Parathyroid adenoma (tissue), 2 donors: ENCODE results near the gene CLIP2.

Source experiments
- H2AFZ ChIP-seq: fragments of 300-600 bp; sonication (generic); one replicate; pipeline ENCODE4 v1.7.0; 2017; ENCODE audit warnings: antibody characterized with exemption, mild to moderate bottlenecking
- H3K27ac ChIP-seq: fragments of 300-600 bp; sonication (generic); one replicate; pipeline ENCODE4 v1.7.0; 2017
- H3K27me3 ChIP-seq: fragments of 300-600 bp; sonication (generic); one replicate; pipeline ENCODE4 v1.7.0; 2017; ENCODE audit warnings: low read length; ENCODE audit not compliant: control insufficient read depth, insufficient read depth
- H3K36me3 ChIP-seq: fragments of 300-600 bp; sonication (generic); one replicate; pipeline ENCODE4 v1.7.0; 2017; ENCODE audit warnings: low read length; ENCODE audit not compliant: control insufficient read depth, insufficient read depth
- H3K4me1 ChIP-seq: fragments of 300-600 bp; sonication (generic); one replicate; pipeline ENCODE4 v1.7.0; 2017; ENCODE audit warnings: control low read depth
- H3K4me2 ChIP-seq: fragments of 300-600 bp; sonication (generic); one replicate; pipeline ENCODE4 v1.7.0; 2017; ENCODE audit warnings: low read length
- H3K4me3 ChIP-seq: fragments of 300-600 bp; sonication (generic); one replicate; pipeline ENCODE4 v1.7.0; 2017; ENCODE audit warnings: low read depth, low read length
- H3K79me2 ChIP-seq: fragments of 300-600 bp; sonication (generic); one replicate; pipeline ENCODE4 v1.7.0; 2017; ENCODE audit warnings: control low read depth
- H3K9ac ChIP-seq: fragments of 300-600 bp; sonication (generic); one replicate; pipeline ENCODE4 v1.7.0; 2017; ENCODE audit warnings: mild to moderate bottlenecking
- H3K9me3 ChIP-seq: fragments of 300-600 bp; sonication (generic); one replicate; pipeline ENCODE4 v1.7.0; 2017; ENCODE audit warnings: low read length; ENCODE audit not compliant: control insufficient read depth
- TF ChIP-seq, protein P1 (sequence below): fragments of 300-600 bp; sonication (generic); IDR thresholded peaks from one replicate; pipeline ENCODE4 v1.7.0; 2017; ENCODE audit warnings: antibody characterized with exemption, mild to moderate bottlenecking
- donor health status: primary hyperparathyroidism.

The CLIP2 gene

DNA sequence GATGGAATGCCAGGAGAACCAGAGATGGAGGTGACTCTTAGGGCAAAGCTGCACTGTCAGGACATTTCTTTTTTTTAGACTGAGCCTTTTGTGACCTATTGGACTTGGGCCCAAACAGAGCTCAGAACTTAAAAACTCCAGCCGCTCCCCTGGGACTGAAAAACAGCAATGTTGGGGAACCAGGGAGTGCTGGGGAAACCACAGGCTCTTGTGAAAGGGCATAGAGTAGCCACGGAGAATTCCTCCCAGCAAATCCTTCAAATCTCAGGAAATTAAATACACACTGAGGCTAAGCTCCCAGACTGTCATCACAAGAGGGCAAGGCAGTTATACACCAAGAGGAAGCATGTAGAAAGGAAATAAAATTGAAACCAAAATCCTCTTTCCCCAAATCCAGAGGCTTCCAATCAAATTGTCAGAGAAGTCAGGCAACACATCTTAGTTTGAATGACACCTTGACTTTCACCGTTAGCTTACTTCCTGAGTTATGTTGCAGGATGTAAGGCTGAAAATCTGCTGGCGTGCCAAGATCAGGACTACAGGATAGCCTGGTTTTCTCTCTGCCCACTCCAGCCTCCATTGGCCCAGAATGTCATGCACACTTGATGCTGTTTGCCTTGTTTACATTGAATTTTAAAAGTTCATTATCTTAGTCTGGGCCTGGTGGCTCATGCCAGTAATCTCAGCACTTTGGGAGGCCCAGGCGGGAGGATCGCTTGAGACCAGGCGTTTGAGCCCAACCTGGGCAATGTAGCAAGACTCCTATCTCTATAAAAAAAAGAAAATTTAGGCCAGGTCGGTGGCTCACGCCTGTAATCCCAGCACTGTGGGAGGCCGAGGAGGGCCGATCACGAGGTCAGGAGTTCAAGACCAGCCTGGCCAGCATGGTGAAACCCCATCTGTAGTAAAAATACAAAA lies 32.5 kb upstream of the CLIP2 start:
- no peak overlapping the region for H3K4me3 ChIP-seq
- no peak overlapping the region for H3K4me2 ChIP-seq
- no peaks in the 10 kb centered on the region for H3K9me3 ChIP-seq
- H3K27ac ChIP-seq = peak overlapping the region; percentile 89
- no peaks in the 10 kb centered on the region for H3K79me2 ChIP-seq
- H3K36me3 ChIP-seq = no peaks in the 10 kb centered on the region
- TF ChIP-seq, protein P1, sequence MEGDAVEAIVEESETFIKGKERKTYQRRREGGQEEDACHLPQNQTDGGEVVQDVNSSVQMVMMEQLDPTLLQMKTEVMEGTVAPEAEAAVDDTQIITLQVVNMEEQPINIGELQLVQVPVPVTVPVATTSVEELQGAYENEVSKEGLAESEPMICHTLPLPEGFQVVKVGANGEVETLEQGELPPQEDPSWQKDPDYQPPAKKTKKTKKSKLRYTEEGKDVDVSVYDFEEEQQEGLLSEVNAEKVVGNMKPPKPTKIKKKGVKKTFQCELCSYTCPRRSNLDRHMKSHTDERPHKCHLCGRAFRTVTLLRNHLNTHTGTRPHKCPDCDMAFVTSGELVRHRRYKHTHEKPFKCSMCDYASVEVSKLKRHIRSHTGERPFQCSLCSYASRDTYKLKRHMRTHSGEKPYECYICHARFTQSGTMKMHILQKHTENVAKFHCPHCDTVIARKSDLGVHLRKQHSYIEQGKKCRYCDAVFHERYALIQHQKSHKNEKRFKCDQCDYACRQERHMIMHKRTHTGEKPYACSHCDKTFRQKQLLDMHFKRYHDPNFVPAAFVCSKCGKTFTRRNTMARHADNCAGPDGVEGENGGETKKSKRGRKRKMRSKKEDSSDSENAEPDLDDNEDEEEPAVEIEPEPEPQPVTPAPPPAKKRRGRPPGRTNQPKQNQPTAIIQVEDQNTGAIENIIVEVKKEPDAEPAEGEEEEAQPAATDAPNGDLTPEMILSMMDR = no peak
- no peak overlapping the region for H3K9ac ChIP-seq
- no peaks in the 10 kb centered on the region for H3K27me3 ChIP-seq
- no peak overlapping the region for H2AFZ ChIP-seq
- H3K4me1 ChIP-seq = peaks cover 6% of the 10 kb centered on the region

DNA sequence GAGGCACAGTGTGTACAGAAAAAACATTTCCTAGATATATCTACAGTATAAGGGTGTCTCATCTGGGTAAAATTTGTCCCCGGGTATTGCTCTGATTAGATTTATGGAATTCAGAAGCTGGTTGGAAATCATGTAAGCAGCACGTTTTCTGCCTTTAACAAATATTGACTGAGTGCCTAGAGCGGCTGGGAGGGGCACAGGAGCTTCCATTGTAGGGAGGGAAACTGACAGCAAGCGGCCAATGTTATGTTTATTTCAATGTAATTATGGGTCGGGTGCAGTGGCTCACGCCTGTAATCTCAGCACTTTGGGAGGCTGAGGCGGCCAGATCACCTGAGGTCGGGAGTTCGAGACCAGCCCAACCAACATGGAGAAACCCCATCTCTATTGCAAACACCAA lies 30.6 kb upstream of the CLIP2 start:
- no peak overlapping the region for H2AFZ ChIP-seq
- H3K4me1 ChIP-seq = peaks cover 6% of the 10 kb centered on the region
- H3K27ac ChIP-seq = no peak overlapping the region
- TF ChIP-seq, protein P1 = no peak
- H3K9ac ChIP-seq = no peak overlapping the region
- no peak overlapping the region for H3K4me2 ChIP-seq
- no peaks in the 10 kb centered on the region for H3K36me3 ChIP-seq
- no peak overlapping the region for H3K4me3 ChIP-seq
- no peaks in the 10 kb centered on the region for H3K79me2 ChIP-seq
- H3K27me3 ChIP-seq = no peaks in the 10 kb centered on the region
- no peaks in the 10 kb centered on the region for H3K9me3 ChIP-seq

DNA sequence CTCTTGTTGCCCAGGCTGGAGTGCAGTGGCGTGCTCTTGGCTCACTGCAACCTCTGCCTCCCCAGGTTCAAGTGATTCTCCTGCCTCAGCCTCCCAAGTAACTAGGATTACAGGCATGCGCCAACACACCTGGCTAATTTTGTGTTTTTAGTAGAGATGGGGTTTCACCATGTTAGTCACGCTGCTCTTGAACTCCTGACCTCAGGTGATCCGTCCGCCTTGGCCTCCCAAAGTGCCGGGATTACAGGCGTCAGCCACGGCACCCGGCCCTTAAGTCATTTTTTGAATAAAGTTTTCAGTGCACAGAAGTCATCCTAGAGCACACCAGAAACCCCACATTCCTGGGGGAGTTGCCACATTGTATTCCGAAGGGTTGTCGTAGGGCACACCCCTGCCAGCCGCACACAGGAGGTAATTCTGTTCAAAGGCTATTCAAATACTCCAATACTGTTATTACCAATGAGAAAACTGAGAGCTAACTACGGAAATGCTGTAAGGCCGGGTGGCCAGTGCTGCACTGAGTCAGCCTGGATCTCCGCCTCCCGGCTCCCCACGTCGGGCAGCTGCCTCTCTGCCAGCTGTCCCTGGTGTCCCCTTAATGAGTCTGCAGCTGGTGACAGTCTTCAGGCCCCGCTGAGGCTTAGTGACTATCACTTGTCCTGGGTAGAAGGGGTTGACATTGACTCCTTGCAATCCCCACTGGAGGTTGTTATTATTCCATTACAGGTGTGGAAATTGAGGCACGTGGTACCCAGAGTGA lies 26.4 kb upstream of the CLIP2 start:
- H3K4me3 ChIP-seq = no peak overlapping the region
- H3K27ac ChIP-seq = no peak overlapping the region
- H3K9ac ChIP-seq = no peak overlapping the region
- H3K4me2 ChIP-seq = no peak overlapping the region
- no peaks in the 10 kb centered on the region for H3K79me2 ChIP-seq
- no peaks in the 10 kb centered on the region for H3K4me1 ChIP-seq
- H3K27me3 ChIP-seq = no peaks in the 10 kb centered on the region
- TF ChIP-seq, protein P1 = no peak
- H3K36me3 ChIP-seq = no peaks in the 10 kb centered on the region
- H2AFZ ChIP-seq = no peak overlapping the region
- H3K9me3 ChIP-seq = no peaks in the 10 kb centered on the region

DNA sequence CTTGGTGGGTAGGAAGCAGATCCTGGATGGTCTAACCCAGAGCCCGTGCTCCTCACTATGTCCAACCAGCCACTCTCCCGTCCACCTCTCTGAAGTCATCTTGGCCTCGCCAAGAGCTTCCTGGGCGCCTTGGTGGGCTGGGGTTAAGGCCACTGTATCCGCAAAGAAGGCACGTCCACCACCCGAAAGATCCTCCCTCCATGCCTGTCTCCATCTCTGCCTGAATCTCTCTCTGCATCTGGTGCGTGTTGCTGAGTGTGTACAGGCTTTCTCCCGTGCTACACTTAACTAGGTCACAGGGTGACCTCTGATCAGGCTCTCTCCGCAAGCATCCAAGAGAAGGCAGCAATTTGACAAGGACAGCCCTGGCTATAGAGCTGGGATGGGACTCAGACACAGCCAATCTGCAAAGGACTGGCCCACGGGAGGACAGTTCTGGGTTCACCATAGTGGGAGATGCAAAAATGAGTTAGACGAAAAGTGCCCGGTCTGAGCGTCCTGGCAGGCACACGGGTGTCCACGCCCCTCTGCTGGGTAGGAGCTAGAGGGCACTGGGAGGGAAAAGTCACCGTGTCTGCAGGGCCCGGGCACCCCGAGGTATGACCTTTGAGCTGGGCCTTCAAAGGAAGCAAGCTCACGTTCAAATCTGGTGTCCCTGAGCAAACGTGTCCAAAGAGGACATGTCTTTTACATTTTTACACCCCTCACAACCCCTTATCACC lies 25.6 kb upstream of the CLIP2 start:
- H3K27me3 ChIP-seq = no peaks in the 10 kb centered on the region
- no peaks in the 10 kb centered on the region for H3K9me3 ChIP-seq
- H3K4me3 ChIP-seq = no peak overlapping the region
- no peaks in the 10 kb centered on the region for H3K36me3 ChIP-seq
- no peak overlapping the region for H3K4me2 ChIP-seq
- H3K4me1 ChIP-seq = no peaks in the 10 kb centered on the region
- H2AFZ ChIP-seq = no peak overlapping the region
- H3K9ac ChIP-seq = no peak overlapping the region
- H3K79me2 ChIP-seq = no peaks in the 10 kb centered on the region
- H3K27ac ChIP-seq = no peak overlapping the region
- TF ChIP-seq, protein P1 = no peak
